ENCODE measurements around the gene HSH2D. TPM values are rescaled to one million over a fixed set of nuclear protein-coding genes. Genes with fewer than 3 reads are reported as not detected.
A peak's percentile ranks its signal among the peaks of the same experiment; 100 is the strongest.

The HSH2D gene
- total RNA-seq, 1 experiment from 2014 or later = 10.9 TPM

DNA sequence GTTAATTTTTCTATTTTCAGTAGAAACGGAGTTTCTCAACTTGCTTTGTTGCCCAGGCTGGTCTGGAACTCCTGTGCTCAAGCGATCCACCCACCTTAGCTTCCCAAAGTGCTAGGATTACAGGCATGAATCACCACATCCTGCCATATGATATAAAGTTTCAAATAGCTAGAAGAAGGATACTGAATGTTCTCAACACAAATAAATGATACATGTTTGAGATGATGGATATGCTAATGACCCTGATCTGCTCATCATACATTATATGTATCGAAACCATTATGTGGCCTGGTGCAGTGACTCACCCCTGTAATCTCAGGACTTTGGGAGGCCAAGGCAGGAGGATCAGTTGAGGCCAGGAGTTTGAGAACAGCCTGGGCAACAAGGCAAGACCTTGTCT, 18.4 kb downstream of the HSH2D start:
- peaks cover 41% of the 10 kb centered on the region for H3F3A ChIP-seq (ENCODE audit: insufficient read depth, low read depth)
- peak overlapping the region; percentile 98 for H3K27ac ChIP-seq
- no peaks in the 10 kb centered on the region for H3K9me3 ChIP-seq (ENCODE audit: insufficient read depth, low read depth)
- POLR2A ChIA-PET (ENCODE audit: unreplicated experiment) = interaction anchor here (0.5 to 0.6 kb wide), 4 partner anchors 68 to 1593 kb away, joined by 3 to 7 read pairs (median 3); no protein-coding TSS in a partner anchor
- no peaks in the 10 kb centered on the region for H3K36me3 ChIP-seq (ENCODE audit: low read depth)
- H3K9me2 ChIP-seq (ENCODE audit: insufficient read depth) = no peaks in the 10 kb centered on the region
- no peak for TF ChIP-seq CTCF (conservative IDR thresholded peaks at IDR 0.05)
- no peak for TF ChIP-seq EZH2 (IDR thresholded peaks at IDR 0.05; ENCODE audit: low read depth)
- H3K4me1 ChIP-seq (replicated peaks; ENCODE audit: insufficient read depth) = peaks cover 44% of the 10 kb centered on the region
- no peaks in the 10 kb centered on the region for H4K20me1 ChIP-seq (ENCODE audit: insufficient read depth)
- CTCF ChIA-PET = interaction anchor here (0.6 to 1.0 kb wide), 3 partner anchors 10 to 136 kb away, joined by 3 to 5 read pairs (median 3); partner anchors contain the start of gene HSH2D
- no peaks in the 10 kb centered on the region for H3K27me3 ChIP-seq (ENCODE audit: insufficient read depth, low read depth)
- H3K4me2 ChIP-seq = peak overlapping the region; percentile 73
- no TSS peak for BruUV-seq (replicated peaks)
- DNase-seq = peak; percentile 56 to 98
- intact Hi-C loops (cut with micrococcal nuclease; ENCODE audit: unreplicated experiment) = no loop called here
- no peak overlapping the region for H2AFZ ChIP-seq
- H3K4me3 ChIP-seq = no peak overlapping the region
- H3K79me2 ChIP-seq (ENCODE audit: low read depth) = no peaks in the 10 kb centered on the region

DNA sequence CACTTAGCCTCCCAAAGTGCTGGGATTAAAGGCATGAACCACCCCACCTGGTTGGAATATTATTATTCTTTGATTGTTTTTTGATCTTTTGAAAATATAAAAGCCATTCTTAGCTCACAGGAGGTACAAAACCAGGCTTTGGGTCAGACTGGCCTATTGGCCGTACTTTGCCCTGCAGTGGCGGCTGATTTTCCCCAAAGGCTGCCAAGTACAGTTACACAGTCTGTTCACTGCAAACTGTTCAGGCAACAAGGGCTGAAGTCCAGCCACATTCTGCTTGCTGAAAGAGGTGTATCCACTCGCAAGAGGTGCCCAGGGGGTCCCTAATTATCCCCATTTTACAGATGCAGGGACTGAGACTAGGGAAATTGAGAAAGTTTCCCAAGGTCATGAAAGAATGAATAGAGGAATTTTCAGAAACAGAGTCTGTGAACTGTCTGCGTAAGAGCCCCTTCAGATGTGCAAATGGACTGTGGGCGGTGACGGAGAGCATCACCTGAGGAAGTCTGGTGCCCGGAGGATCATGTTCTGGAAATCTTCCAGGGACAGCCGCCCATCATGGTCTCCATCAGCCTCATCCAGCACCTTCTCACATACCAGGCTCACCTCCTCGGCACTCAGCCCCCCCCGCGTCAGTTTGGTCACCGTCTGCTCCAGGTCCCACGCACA, 20.9 kb downstream of the HSH2D start:
- Histone ChIP-seq H3K9me2 (ENCODE audit: insufficient read depth) (no peaks in the 10 kb centered on the region), H2AFZ (no peak overlapping the region), H3K4me1 (replicated peaks; ENCODE audit: insufficient read depth) (peaks cover 56% of the 10 kb centered on the region), H3K36me3 (ENCODE audit: low read depth) (no peaks in the 10 kb centered on the region), H3K4me3 (no peak overlapping the region), H3K4me2 (no peak overlapping the region), H3K27me3 (ENCODE audit: insufficient read depth, low read depth) (no peaks in the 10 kb centered on the region), H3K27ac (peak overlapping the region; percentile 98), H4K20me1 (ENCODE audit: insufficient read depth) (no peaks in the 10 kb centered on the region), H3K9me3 (ENCODE audit: insufficient read depth, low read depth) (no peaks in the 10 kb centered on the region), H3F3A (ENCODE audit: insufficient read depth, low read depth) (peaks cover 49% of the 10 kb centered on the region), H3K79me2 (ENCODE audit: low read depth) (no peaks in the 10 kb centered on the region)
- POLR2A ChIA-PET (ENCODE audit: unreplicated experiment) = no interaction called here
- BruUV-seq (replicated peaks) = no TSS peak
- DNase-seq = no peak
- intact Hi-C loops (cut with micrococcal nuclease; ENCODE audit: unreplicated experiment) = no loop called here
- CTCF ChIA-PET = interaction anchor here (0.6 kb wide), 1 partner anchor 15 kb away, joined by 3 read pairs; no protein-coding TSS in a partner anchor
- no peak for TF ChIP-seq EZH2 (IDR thresholded peaks at IDR 0.05; ENCODE audit: low read depth)
- TF ChIP-seq CTCF (conservative IDR thresholded peaks at IDR 0.05) = no peak

DNA sequence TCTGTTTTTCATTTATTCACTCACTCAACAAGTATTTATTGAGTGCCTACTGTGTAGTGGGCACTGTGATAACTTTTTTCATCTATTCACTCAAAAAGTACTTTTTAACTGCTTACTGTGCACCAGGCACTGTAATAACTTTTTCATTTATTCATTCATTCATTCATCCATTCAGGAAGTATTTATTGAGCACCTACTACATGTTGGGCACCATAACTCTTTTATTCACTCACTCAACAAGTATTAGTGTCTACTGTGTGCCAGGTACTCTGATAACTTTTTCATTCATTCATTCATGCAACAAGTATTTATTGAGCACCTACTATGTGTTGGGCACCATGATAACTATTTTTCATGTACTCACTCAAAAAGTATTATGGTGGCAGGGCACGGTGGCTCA, 22.9 kb downstream of the HSH2D start:
- Histone ChIP-seq H2AFZ (no peak overlapping the region), H3K4me1 (replicated peaks; ENCODE audit: insufficient read depth) (peaks cover 38% of the 10 kb centered on the region), H3K79me2 (ENCODE audit: low read depth) (no peaks in the 10 kb centered on the region), H3K9me2 (ENCODE audit: insufficient read depth) (no peaks in the 10 kb centered on the region), H3K27ac (no peak overlapping the region), H4K20me1 (ENCODE audit: insufficient read depth) (no peaks in the 10 kb centered on the region), H3F3A (ENCODE audit: insufficient read depth, low read depth) (peaks cover 37% of the 10 kb centered on the region), H3K27me3 (ENCODE audit: insufficient read depth, low read depth) (no peaks in the 10 kb centered on the region), H3K4me2 (no peak overlapping the region), H3K9me3 (ENCODE audit: insufficient read depth, low read depth) (no peaks in the 10 kb centered on the region), H3K36me3 (ENCODE audit: low read depth) (no peaks in the 10 kb centered on the region), H3K4me3 (no peak overlapping the region)
- TF ChIP-seq EZH2 (IDR thresholded peaks at IDR 0.05; ENCODE audit: low read depth) (no peak), CTCF (conservative IDR thresholded peaks at IDR 0.05) (no peak)
- BruUV-seq (replicated peaks) = no TSS peak
- DNase-seq = no peak
- ChIA-PET POLR2A (ENCODE audit: unreplicated experiment) (no interaction called here), CTCF (no interaction called here)
- intact Hi-C loops (cut with micrococcal nuclease; ENCODE audit: unreplicated experiment) = no loop called here

Data from PC-9 (cell line).